NCI-H446 (cell line): ENCODE data around the gene NPIPA7.
"Not testable (repeated sequence)": the region's sequence is repeated elsewhere in the genome, so short reads cannot be mapped to it uniquely, and the experiment has no call there.

Experiments
- DNase-seq, 2 experiments: peaks; one replicate each; lab custom pipeline; 2025; lab: John Stamatoyannopoulos, UW

Gene NPIPA7

DNA sequence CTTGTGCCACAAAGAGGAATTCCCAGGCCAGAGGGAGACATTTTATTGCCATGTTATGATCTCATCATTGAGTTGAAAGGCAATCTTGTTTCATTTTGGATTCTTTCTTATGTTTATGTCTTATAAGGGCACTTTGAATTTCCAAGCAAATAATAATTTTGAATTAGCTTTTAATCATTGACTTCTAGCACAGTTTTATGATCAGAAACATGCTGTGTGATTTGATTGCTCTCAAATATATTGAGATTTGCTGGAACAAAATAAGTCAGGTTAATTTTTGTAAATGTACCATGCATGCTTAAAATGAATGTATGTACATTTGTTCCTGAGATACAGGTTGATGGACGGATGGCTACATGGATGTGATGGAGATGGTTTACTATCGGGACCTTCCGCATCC is at the start of gene NPIPA7:
TSS of gene NPIPA7 (plus strand) at position 301 of the 400 bp plus-strand sequence. CDS start 105 bp downstream, outside the sequence.
- DNase-seq = not testable (repeated sequence)

DNA sequence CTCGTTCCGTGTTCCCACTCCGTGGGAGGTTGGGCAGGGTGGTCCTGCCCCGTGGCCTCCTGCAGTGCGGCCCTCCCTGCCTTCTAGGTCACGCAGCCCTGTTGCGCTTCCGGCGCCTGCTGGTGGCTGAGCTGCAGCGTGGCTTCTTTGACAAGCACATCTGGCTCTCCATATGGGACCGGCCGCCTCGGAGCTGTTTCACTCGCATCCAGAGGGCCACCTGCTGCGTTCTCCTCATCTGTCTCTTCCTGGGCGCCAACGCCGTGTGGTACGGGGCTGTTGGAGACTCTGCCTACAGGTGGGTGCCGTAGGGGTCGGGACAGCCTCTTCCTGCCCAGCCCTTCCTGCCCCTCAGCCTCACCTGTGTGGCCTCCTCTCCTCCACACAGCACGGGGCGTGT is 47.5 kb upstream of the NPIPA7 start:
- not testable (repeated sequence) for DNase-seq

DNA sequence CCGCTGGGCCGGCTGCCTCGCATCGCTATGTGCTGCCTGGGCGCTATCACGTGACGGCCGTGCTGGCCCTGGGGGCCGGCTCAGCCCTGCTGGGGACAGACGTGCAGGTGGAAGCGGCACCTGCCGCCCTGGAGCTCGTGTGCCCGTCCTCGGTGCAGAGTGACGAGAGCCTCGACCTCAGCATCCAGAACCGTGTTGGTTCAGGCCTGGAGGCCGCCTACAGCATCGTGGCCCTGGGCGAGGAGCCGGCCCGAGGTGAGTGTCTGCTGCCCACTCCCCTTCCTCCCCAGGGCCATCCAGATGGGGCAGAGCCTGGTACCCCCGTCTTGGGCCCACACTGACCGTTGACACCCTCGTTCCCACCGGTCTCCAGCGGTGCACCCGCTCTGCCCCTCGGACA is 21.4 kb upstream of the NPIPA7 start:
- not testable (repeated sequence) for DNase-seq

DNA sequence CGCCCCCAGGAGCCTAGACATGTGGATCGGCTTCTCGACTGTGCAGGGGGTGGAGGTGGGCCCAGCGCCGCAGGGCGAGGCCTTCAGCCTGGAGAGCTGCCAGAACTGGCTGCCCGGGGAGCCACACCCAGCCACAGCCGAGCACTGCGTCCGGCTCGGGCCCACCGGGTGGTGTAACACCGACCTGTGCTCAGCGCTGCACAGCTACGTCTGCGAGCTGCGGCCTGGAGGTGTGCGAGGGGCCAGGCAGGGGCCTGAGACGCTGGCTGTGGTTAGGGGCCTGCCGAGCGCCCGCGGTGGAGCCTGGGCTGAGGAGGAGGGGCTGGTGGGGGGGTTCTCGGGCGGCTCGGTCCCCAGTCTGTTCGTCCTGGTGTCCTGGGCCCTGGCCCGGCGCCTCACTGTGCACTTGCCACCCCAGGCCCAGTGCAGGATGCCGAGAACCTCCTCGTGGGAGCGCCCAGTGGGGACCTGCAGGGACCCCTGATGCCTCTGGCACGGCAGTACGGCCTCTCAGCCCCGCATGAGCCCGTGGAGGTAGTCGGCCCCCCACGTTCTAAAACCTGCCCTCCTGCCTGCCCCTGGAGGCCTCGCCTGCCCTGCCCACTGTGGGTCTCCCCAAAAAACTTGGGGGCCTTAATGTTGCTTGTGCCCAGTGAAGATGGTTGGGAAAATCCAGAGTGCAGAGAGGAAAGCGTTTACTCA is 20.2 kb upstream of the NPIPA7 start:
- DNase-seq = not testable (repeated sequence)

DNA sequence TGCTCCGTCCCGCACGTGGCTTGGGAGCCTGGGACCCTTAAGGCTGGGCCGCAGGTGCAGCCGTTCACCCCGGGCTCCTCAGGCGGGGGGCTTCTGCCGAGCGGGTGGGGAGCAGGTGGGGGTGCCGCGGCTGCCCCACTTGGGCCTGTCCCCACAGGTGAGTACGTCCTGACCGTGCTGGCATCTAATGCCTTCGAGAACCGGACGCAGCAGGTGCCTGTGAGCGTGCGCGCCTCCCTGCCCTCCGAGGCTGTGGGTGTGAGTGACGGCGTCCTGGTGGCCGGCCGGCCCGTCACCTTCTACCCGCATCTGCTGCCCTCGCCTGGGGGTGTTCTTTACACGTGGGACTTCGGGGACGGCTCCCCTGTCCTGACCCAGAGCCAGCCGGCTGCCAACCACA is 15.3 kb upstream of the NPIPA7 start:
- not testable (repeated sequence) for DNase-seq

DNA sequence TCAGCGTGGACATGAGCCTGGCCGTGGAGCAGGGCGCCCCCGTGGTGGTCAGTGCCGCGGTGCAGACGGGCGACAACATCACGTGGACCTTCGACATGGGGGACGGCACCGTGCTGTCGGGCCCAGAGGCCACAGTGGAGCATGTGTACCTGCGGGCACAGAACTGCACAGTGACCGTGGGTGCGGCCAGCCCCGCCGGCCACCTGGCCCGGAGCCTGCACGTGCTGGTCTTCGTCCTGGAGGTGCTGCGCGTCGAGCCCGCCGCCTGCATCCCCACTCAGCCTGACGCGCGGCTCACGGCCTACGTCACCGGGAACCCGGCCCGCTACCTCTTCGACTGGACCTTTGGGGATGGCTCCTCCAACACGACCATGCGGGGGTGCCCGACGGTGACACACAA is 14.8 kb upstream of the NPIPA7 start:
- DNase-seq = not testable (repeated sequence)

DNA sequence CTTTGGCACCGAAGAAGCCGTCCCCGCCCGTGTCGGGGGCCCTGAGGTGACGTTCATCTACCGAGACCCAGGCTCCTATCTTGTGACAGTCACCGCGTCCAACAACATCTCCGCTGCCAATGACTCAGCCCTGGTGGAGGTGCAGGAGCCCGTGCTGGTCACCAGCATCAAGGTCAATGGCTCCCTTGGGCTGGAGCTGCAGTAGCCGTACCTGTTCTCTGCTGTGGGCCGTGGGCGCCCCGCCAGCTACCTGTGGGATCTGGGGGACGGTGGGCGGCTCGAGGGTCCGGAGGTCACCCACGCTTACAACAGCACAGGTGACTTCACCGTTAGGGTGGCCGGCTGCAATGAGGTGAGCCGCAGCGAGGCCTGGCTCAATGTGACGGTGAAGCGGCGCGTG is 14.2 kb upstream of the NPIPA7 start:
- not testable (repeated sequence) for DNase-seq

DNA sequence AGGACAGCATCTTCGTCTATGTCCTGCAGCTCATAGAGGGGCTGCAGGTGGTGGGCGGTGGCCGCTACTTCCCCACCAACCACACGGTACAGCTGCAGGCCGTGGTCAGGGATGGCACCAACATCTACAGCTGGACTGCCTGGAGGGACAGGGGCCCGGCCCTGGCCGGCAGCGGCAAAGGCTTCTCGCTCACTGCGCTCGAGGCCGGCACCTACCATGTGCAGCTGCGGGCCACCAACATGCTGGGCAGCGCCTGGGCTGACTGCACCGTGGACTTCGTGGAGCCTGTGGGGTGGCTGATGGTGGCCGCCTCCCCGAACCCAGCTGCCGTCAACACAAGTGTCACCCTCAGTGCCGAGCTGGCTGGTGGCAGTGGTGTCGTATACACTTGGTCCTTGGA is 13.6 kb upstream of the NPIPA7 start:
- not testable (repeated sequence) for DNase-seq

DNA sequence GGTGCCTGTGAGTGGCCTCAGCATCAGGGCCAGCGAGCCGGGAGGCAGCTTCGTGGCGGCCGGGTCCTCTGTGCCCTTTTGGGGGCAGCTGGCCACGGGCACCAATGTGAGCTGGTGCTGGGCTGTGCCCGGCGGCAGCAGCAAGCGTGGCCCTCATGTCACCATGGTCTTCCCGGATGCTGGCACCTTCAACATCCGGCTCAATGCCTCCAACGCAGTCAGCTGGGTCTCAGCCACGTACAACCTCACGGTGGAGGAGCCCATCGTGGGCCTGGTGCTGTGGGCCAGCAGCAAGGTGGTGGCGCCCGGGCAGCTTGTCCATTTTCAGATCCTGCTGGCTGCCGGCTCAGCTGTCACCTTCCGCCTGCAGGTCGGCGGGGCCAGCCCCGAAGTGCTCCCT is 13.1 kb upstream of the NPIPA7 start:
- not testable (repeated sequence) for DNase-seq

DNA sequence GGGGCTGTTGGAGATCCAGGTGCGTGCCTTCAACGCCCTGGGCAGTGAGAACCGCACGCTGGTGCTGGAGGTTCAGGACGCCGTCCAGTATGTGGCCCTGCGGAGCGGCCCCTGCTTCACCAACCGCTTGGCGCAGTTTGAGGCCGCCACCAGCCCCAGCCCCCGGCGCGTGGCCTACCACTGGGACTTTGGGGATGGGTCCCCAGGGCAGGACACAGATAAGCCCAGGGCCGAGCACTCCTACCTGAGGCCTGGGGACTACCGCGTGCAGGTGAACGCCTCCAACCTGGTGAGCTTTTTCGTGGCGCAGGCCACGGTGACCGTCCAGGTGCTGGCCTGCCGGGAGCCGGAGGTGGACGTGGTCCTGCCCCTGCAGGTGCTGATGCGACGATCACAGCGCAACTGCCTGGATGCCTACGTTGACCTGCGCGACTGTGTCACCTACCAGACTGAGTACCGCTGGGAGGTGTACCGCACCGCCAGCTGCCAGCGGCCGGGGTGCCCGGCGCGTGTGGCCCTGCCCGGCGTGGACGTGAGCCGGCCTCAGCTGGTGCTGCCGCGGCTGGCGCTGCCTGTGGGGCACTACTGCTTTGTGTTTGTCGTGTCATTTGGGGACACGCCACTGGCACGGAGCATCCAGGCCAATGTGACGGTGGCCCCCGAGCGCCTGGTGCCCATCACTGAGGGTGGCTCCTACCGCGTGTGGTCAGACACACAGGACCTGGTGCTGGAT is 12.2 kb upstream of the NPIPA7 start:
- not testable (repeated sequence) for DNase-seq

DNA sequence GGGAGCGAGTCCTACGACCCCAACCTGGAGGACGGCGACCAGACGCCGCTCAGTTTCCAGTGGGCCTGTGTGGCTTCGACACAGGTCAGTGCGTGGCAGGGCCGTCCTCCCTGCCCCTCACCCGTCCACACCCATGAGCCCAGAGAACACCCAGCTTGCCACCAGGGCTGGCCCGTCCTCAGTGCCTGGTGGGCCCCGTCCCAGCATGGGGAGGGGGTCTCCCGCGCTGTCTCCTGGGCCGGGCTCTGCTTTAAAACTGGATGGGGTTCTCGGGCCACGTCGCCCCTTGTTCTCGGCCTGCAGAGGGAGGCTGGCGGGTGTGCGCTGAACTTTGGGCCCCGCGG is 11.7 kb upstream of the NPIPA7 start:
- DNase-seq = not testable (repeated sequence)

DNA sequence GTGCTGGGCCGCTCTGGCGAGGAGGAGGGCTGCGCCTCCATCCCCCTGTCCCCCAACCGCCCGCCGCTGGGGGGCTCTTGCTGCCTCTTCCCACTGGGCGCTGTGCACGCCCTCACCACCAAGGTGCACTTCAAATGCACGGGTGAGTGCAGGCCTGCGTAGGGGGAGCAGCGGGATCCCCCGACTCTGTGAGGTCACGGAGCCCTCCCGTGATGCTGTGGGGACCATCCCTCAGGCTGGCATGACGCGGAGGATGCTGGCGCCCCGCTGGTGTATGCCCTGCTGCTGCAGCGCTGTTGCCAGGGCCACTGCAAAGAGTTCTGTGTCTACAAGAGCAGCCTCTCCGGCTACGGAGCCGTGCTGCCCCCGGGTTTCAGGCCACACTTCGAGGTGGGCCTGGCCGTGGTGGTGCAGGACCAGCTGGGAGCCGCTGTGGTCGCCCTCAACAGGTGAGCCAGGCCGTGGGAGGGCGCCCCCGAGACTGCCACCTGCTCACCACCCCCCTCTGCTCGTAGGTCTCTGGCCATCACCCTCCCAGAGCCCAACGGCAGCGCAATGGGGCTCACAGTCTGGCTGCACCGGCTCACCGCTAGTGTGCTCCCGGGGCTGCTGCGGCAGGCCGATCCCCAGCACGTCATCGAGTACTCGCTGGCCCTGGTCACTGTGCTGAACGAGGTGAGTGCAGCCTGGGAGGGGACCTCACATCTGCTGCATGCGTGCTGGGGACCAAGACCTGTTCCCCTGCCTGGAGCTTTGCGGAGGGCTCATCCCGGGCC is 9.7 kb upstream of the NPIPA7 start:
- not testable (repeated sequence) for DNase-seq

DNA sequence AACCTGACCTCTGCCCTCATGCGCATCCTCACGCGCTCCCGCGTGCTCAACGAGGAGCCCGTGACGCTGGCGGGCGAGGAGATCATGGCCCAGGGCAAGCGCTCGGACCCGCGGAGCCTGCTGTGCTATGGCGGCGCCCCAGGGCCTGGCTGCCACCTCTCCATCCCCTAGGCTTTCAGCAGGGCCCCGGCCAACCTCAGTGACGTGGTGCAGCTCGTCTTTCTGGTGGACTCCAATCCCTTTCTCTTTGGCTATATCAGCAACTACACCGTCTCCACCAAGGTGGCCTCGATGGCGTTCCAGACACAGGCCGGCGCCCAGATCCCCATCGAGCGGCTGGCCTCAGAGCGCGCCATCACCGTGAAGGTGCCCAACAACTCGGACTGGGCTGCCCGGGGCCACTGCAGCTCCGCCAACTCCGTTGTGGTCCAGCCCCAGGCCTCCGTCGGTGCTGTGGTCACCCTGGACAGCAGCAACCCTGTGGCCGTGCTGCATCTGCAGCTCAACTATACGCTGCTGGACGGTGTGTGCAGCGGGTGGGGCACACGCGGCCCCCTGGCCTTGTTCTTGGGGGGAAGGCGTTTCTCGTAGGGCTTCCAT is 7.7 kb upstream of the NPIPA7 start:
- DNase-seq = not testable (repeated sequence)

DNA sequence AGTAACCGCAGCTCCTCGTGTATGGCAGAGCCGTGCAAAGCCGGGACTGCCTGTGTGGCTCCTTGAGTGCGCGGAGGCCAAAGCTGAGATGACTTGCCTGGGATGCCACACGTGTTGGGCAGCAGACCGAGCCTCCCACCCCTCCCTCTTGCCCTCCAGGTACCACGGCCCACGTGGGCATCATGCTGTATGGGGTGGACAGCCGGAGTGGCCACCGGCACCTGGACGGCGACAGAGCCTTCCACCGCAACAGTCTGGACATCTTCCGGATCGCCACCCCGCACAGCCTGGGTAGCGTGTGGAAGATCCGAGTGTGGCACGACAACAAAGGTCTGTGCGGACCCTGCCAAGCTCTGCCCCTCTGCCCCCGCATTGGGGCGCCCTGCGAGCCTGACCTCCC is 4.7 kb upstream of the NPIPA7 start:
- not testable (repeated sequence) for DNase-seq

DNA sequence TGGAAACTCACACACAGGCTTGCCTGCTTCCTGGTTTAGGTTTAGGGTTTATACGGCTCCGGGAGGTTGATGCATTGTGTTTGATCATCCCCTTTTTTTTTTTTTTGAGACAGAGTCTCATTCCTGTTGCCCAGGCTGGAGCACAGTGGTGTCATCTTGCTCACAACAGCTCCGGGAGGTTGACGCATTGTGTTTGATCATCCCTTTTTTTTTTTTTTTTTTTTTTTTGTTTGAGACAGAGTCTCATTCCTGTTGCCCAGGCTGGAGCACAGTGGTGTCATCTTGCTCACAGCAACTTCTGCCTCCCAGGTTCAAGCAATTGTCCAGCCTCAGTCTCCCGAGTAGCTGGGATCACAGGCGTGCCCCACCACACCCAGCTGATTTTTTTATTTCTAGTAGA is 20.7 kb downstream of the NPIPA7 start:
- DNase-seq = not testable (repeated sequence)

DNA sequence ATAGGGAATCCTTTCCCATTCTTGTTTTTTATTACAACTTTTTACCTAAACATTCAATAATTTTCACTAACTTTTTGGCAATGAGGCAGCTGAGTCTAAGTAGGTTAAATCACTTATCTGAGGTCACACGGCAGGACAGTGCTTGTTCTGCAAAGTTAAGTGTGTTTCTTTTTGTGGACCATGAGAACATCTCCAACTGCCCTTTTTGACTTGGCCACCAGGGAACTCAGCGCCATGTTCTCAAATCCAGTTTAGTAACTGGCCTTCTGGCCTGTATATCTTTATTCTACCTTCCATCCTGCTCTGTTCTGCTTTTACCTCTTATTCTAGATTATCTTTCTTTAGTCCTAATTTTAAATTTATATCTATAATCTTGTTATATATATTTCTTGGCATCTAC is 23.4 kb downstream of the NPIPA7 start:
- not testable (repeated sequence) for DNase-seq

DNA sequence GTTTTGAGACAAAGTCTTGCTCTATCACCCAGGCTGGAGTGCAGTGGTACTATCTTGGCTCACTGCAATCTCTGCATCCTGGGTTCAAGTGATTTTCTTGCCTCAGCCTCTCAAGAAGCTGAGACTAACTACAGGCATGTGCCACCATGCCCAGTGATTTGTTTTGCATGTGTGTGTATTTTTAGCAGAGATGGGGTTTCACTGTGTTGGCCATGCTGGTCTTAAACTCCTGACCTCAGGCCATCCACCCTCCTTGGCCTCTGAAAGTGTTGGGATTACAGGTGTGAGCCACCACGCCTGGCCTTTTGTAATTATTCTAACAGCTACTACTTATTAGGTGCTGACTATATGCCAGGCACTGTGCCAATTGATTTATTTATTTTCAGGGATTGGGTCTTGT is 25.3 kb downstream of the NPIPA7 start:
- DNase-seq = not testable (repeated sequence)

DNA sequence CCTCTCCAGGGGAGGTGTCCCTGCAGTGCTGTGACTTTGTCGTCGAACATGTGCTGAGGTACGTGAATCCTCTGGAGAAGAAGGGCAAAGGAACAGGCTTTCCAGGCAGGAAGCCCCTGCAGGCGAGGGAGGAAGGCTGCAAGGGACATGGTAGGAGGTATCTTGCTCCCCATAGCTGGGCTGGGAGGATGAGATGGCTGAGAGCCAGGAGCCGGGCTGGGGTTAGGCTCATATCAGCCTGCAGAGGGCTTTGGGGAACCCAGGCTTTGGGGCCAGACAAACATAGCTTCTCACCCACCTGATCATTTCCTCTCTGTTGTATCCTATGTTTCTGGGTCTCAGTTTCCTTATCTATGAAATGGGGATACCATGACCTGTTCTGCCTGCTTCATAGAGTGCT is 26.5 kb downstream of the NPIPA7 start:
- not testable (repeated sequence) for DNase-seq

DNA sequence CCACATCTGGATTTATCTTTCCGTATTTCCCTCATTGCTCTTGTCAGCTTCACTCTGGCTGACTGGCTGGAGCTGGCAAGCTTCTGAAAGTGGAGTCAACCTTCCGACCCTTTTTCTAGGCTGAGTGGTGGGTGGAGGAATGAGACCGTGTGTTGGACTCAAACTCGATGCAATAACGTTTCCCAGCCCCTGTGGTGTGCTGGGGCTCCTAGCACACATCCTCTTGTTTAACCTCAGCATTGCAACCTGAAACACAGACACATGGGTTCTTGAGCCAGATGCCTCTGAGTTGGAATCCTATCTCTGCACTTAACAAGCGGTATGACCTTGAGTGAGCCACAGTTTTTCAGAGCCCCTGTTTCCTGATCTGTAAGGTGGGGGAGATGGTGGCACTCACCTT is 29.5 kb downstream of the NPIPA7 start:
- DNase-seq = not testable (repeated sequence)

DNA sequence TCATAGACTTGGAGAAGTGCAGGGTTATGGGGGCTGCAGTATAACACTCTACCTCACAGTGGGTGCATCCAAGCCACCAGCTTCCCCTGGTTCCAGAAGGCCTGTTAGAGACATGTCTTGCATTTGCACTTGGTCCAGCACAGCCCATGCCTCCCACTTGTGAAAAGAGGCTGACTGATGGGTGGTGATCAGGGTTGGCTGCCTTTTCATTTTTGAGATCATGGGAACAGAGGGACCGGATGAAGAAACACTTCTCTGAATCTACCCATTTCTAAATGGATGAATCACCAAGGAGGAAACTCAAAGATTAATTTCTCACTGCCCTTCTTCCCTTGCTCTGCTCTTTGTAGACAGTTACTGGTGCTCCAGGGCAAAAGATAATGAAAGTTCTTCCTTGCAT is 34.8 kb downstream of the NPIPA7 start:
- DNase-seq = not testable (repeated sequence)

DNA sequence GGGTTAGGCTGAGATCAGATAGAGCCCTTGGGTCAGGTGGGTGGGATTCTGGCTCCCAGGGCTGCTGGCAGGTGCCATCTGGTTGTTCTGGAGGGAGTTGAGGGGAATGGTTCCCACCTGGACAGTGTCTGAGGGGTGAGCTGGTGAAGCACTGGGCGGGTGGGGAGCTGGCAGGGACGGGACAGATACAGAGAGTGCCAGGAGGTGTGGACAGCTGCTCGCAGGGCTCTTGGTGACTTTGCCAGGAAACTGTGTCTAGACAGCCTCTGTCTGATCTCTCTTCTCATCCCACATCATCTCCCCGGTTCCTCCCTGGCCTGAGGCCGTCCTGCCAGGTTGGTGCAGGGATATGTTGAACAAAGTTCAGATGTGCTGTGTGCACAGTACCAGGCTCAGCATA is 38.1 kb downstream of the NPIPA7 start:
- not testable (repeated sequence) for DNase-seq

DNA sequence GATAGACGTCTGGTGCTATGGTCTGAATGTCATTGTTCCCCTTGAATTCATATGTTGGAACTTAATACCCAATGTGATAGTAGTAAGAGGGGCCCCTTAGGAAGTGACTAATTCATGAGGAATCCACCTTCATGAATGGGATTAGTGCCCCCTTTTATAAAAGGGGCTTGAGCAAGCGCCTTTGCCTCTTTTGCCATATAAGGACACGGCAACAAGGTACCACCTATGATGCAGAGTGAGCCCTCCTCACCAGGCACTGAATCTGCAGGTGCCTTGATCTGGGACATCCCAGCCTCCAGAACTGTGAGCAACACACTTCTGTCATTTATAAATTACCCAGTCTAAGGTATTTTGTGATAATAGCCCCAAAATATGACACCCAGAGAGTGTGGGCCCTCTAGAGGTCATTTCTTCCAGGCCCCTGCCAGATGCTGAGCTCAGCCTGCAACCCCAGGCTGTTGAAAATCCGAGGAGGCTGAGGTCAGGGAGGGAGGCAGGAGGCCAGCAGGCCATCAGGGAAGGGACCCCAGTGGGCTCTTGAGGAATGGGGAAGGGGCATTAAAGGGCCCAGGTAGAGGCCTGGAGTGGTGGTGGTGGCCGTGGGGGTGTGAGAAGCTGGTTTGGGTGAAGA is 39.1 kb downstream of the NPIPA7 start:
- DNase-seq = not testable (repeated sequence)
